ENCODE data around the gene DMD. TPM values are rescaled to one million over a fixed set of nuclear protein-coding genes. Genes with fewer than 3 reads are reported as not detected.

Gene DMD
- polyA plus RNA-seq, 2 of the 4 experiments (the other 2 are of a cell fraction): 0.03 TPM; not detected in 1

DNA sequence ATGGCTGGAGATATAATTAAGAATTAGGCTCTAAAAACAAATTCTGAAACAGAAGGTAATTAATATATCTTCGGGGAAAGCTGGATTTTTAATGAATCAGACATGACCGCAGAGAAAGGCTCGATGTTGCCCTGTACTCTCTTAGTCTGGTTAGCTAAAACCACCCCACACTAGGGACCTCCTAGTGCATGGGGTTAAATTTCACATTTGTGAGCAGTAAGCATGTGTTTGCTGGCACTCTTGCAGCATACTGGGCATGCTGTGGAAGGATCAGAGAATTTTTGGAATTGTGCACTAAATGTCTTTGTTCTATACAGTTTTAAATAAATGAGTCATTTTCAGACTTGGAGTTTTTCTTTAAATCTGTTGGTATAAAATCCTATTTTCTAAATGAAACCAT is 1663.9 kb downstream of the DMD start:
- 10% methylated on average over 3 of the region's 3 CpGs for WGBS (ENCODE audit: missing lambda C conversion rate)
- no peak overlapping the region for H3K4me2 ChIP-seq
- no peak overlapping the region for H3K27ac ChIP-seq
- FAIRE-seq (no peak), DNase-seq (ENCODE audit: low read depth in 1 of 2, low spot score in 1 of 2) (no peak), ATAC-seq (no peak)
- TF ChIP-seq HOXA7 (CRISPR knock-in tag; IDR thresholded peaks at IDR 0.05) (no peak), RFX5 (IDR thresholded peaks at IDR 0.05) (no peak), MAZ (IDR thresholded peaks at IDR 0.05; ENCODE audit: borderline replicate concordance, low read depth, low read length) (no peak), CBX8 (IDR thresholded peaks at IDR 0.05) (no peak), EHF (CRISPR knock-in tag; IDR thresholded peaks at IDR 0.05) (no peak), PHF8 (IDR thresholded peaks at IDR 0.05; ENCODE audit: borderline replicate concordance, low read depth) (no peak), HOXB13 (CRISPR knock-in tag; IDR thresholded peaks at IDR 0.05; ENCODE audit: low read depth) (no peak), CHD2 (IDR thresholded peaks at IDR 0.05; ENCODE audit: low read length, partially characterized antibody) (no peak), HOXB5 (CRISPR knock-in tag; IDR thresholded peaks at IDR 0.05) (no peak), NR3C1 (IDR thresholded peaks at IDR 0.05) (no peak), HEYL (CRISPR knock-in tag; IDR thresholded peaks at IDR 0.05) (no peak), POLR2A (IDR thresholded peaks at IDR 0.05; ENCODE audit: low read length) (no peak), JUNB (IDR thresholded peaks at IDR 0.05) (no peak), EHMT2 (IDR thresholded peaks at IDR 0.05; ENCODE audit: low read depth) (no peak), TP53 (CRISPR knock-in tag; IDR thresholded peaks at IDR 0.05) (no peak), RARB (CRISPR knock-in tag; IDR thresholded peaks at IDR 0.05) (no peak), CHD4 (IDR thresholded peaks at IDR 0.05; ENCODE audit: borderline replicate concordance) (no peak), TFCP2L1 (CRISPR knock-in tag; IDR thresholded peaks at IDR 0.05) (no peak)
- TF ChIP-seq, protein P1, sequence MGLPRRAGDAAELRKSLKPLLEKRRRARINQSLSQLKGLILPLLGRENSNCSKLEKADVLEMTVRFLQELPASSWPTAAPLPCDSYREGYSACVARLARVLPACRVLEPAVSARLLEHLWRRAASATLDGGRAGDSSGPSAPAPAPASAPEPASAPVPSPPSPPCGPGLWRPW (IDR thresholded peaks at IDR 0.05): no peak
- POLR2A ChIA-PET: no interaction called here
- H3K9me3 ChIP-seq: no peaks in the 10 kb centered on the region
- CTCF ChIA-PET: no interaction called here
- H3K4me1 ChIP-seq: no peaks in the 10 kb centered on the region
- H3K4me3 ChIP-seq: no peak overlapping the region

DNA sequence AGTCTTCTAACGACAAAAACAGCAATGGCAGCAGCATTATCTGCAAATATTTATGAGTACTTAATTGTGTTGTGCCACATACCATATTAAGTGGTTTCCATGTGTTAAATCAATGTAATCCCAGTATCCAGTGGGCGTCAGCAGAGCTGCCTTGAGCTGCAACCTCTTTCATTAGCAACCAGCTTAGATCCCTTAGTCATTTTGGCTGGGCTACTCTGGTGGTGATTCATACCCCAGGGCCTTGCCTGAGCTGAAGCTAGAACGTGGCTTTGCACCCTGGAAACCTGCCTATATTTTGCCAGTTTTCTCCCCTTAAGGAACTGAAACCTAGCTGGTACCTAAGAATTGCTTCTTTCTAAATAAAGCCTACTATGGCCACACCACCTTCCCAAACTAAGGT is 1665.2 kb downstream of the DMD start:
- POLR2A ChIA-PET: no interaction called here
- no peak for TF ChIP-seq NPAS2 (CRISPR knock-in tag; IDR thresholded peaks at IDR 0.05; ENCODE audit: borderline replicate concordance)
- no peak for TF ChIP-seq CBX8 (IDR thresholded peaks at IDR 0.05)
- no peak for TF ChIP-seq SMC3 (IDR thresholded peaks at IDR 0.05)
- TF ChIP-seq JUNB (IDR thresholded peaks at IDR 0.05): no peak
- no peak for TF ChIP-seq RCOR1 (IDR thresholded peaks at IDR 0.05; ENCODE audit: low read depth, low read length)
- no peak for FAIRE-seq

DNA sequence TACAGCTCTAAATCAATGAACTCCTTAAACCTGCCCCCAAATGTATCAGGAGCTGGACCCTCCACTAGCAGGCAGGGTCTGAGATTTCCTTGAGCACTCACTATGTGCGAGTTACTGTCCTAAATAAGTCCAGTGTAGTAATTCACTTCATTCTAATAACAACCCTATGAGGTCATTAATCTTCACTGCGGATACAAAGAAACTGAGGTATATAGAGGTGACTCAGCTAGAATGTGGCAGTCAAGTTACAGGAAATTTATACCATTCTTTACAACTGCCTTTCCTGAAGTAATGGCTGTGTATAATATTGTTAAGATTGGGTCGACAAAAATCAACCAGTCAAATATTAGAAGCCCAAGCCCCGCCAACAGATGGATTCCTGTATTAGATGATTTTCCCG is 1665.6 kb downstream of the DMD start:
- 5% methylated on average over 5 of the region's 5 CpGs for WGBS (ENCODE audit: missing lambda C conversion rate)
- Histone ChIP-seq H3K4me3 (no peak overlapping the region), H3K4me2 (no peak overlapping the region), H3K9me3 (no peaks in the 10 kb centered on the region), H3K4me1 (no peaks in the 10 kb centered on the region), H3K27ac (no peak overlapping the region)
- TF ChIP-seq HOXB13 (CRISPR knock-in tag; IDR thresholded peaks at IDR 0.05; ENCODE audit: low read depth) (no peak), ZFP36 (IDR thresholded peaks at IDR 0.05; ENCODE audit: borderline replicate concordance, partially characterized antibody) (no peak), BHLHE40 (IDR thresholded peaks at IDR 0.05; ENCODE audit: low read depth, low read length) (no peak), CEBPB (IDR thresholded peaks at IDR 0.05) (no peak), TFCP2L1 (CRISPR knock-in tag; IDR thresholded peaks at IDR 0.05) (no peak), KDM1A (IDR thresholded peaks at IDR 0.05; ENCODE audit: low read depth) (no peak), TP53 (CRISPR knock-in tag; IDR thresholded peaks at IDR 0.05) (no peak), POLR2A (IDR thresholded peaks at IDR 0.05; ENCODE audit: low read length) (no peak), ZSCAN20 (CRISPR knock-in tag; IDR thresholded peaks at IDR 0.05) (no peak), PHF8 (IDR thresholded peaks at IDR 0.05; ENCODE audit: borderline replicate concordance, low read depth) (no peak), RCOR1 (IDR thresholded peaks at IDR 0.05; ENCODE audit: low read depth, low read length) (no peak), JUN (IDR thresholded peaks at IDR 0.05) (no peak), EHF (CRISPR knock-in tag; IDR thresholded peaks at IDR 0.05) (no peak), RFX5 (IDR thresholded peaks at IDR 0.05) (no peak), CHD4 (IDR thresholded peaks at IDR 0.05; ENCODE audit: borderline replicate concordance) (no peak), FOSB (CRISPR knock-in tag; IDR thresholded peaks at IDR 0.05) (no peak)
- TF ChIP-seq, protein P2, sequence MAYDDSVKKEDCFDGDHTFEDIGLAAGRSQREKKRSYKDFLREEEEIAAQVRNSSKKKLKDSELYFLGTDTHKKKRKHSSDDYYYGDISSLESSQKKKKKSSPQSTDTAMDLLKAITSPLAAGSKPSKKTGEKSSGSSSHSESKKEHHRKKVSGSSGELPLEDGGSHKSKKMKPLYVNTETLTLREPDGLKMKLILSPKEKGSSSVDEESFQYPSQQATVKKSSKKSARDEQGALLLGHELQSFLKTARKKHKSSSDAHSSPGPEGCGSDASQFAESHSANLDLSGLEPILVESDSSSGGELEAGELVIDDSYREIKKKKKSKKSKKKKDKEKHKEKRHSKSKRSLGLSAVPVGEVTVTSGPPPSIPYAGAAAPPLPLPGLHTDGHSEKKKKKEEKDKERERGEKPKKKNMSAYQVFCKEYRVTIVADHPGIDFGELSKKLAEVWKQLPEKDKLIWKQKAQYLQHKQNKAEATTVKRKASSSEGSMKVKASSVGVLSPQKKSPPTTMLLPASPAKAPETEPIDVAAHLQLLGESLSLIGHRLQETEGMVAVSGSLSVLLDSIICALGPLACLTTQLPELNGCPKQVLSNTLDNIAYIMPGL (CRISPR knock-in tag; IDR thresholded peaks at IDR 0.05; ENCODE audit: borderline replicate concordance): no peak
- TF ChIP-seq, protein P3, sequence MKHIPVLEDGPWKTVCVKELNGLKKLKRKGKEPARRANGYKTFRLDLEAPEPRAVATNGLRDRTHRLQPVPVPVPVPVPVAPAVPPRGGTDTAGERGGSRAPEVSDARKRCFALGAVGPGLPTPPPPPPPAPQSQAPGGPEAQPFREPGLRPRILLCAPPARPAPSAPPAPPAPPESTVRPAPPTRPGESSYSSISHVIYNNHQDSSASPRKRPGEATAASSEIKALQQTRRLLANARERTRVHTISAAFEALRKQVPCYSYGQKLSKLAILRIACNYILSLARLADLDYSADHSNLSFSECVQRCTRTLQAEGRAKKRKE (CRISPR knock-in tag; IDR thresholded peaks at IDR 0.05; ENCODE audit: low read depth): no peak
- ATAC-seq (no peak), FAIRE-seq (no peak), DNase-seq (ENCODE audit: low read depth in 1 of 2, low spot score in 1 of 2) (no peak)
- CTCF ChIA-PET: no interaction called here
- POLR2A ChIA-PET: no interaction called here

More for the DNA sequence above, 1665.2 kb downstream of the DMD start:
- 6% methylated on average over 3 of the region's 3 CpGs for WGBS (ENCODE audit: missing lambda C conversion rate)
- Histone ChIP-seq H3K4me1 (no peaks in the 10 kb centered on the region), H3K9me3 (no peaks in the 10 kb centered on the region), H3K27ac (no peak overlapping the region), H3K4me3 (no peak overlapping the region), H3K4me2 (no peak overlapping the region)
- no peak for DNase-seq (ENCODE audit: low read depth in 1 of 2, low spot score in 1 of 2)
- CTCF ChIA-PET: no interaction called here
- no peak for ATAC-seq

All from A549 (cell line).